ENCODE data around the gene CCNL2. TPM values are rescaled to one million over a fixed set of nuclear protein-coding genes. Genes with fewer than 3 reads are reported as not detected.

CCNL2 gene
- total RNA-seq, 1 experiment from 2014 or later = 142 TPM

GRCh38 chr1:1342584-1343115 is 56.5 kb downstream of the CCNL2 start (continued):
- TF ChIP-seq, protein P1, sequence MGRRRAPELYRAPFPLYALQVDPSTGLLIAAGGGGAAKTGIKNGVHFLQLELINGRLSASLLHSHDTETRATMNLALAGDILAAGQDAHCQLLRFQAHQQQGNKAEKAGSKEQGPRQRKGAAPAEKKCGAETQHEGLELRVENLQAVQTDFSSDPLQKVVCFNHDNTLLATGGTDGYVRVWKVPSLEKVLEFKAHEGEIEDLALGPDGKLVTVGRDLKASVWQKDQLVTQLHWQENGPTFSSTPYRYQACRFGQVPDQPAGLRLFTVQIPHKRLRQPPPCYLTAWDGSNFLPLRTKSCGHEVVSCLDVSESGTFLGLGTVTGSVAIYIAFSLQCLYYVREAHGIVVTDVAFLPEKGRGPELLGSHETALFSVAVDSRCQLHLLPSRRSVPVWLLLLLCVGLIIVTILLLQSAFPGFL (CRISPR knock-in tag; IDR thresholded peaks at IDR 0.05; ENCODE audit: borderline replicate concordance) = no peak
- no peak for TF ChIP-seq E2F4 (CRISPR knock-in tag; IDR thresholded peaks at IDR 0.05; ENCODE audit: borderline replicate concordance, low read depth)
- no peak for TF ChIP-seq CREM (CRISPR knock-in tag; IDR thresholded peaks at IDR 0.05)

- no peak overlapping the region for H3K4me3 Mint-ChIP-seq
- ATAC-seq (no peak), DNase-seq (ENCODE audit: low spot score) (no peak)
- H3K27ac Mint-ChIP-seq = no peak overlapping the region
- peaks cover 8% of the 10 kb centered on the region for H3K9me3 Mint-ChIP-seq
- TF ChIP-seq CREB1 (CRISPR knock-in tag; IDR thresholded peaks at IDR 0.05) (no peak), MYBL2 (CRISPR knock-in tag; IDR thresholded peaks at IDR 0.05) (no peak), ZNF138 (CRISPR knock-in tag; conservative IDR thresholded peaks at IDR 0.05) (no peak), TP53 (CRISPR knock-in tag; IDR thresholded peaks at IDR 0.05) (no peak), ZNF425 (CRISPR knock-in tag; conservative IDR thresholded peaks at IDR 0.05) (no peak), IRF1 (CRISPR knock-in tag; IDR thresholded peaks at IDR 0.05) (no peak), PRRX2 (CRISPR knock-in tag; IDR thresholded peaks at IDR 0.05) (no peak), CDX4 (CRISPR knock-in tag; IDR thresholded peaks at IDR 0.05; ENCODE audit: borderline replicate concordance) (no peak)
- TF ChIP-seq, protein P2, sequence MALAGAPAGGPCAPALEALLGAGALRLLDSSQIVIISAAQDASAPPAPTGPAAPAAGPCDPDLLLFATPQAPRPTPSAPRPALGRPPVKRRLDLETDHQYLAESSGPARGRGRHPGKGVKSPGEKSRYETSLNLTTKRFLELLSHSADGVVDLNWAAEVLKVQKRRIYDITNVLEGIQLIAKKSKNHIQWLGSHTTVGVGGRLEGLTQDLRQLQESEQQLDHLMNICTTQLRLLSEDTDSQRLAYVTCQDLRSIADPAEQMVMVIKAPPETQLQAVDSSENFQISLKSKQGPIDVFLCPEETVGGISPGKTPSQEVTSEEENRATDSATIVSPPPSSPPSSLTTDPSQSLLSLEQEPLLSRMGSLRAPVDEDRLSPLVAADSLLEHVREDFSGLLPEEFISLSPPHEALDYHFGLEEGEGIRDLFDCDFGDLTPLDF (CRISPR knock-in tag; IDR thresholded peaks at IDR 0.05) = no peak
- CTCF ChIA-PET = interaction anchor here (1.0 kb wide), 1 partner anchor 12 kb away, joined by 3 read pairs; no protein-coding TSS in a partner anchor
- peaks cover 17% of the 10 kb centered on the region for H3K36me3 Mint-ChIP-seq
- H3K27me3 Mint-ChIP-seq (ENCODE audit: low read depth) = no peaks in the 10 kb centered on the region
- H3K4me1 Mint-ChIP-seq = peaks cover under 1% of the 10 kb centered on the region
- POLR2A ChIA-PET = no interaction called here
Observed at GRCh38 chr1:1342061-1342562, 57.0 kb downstream of the CCNL2 start.

DNA sequence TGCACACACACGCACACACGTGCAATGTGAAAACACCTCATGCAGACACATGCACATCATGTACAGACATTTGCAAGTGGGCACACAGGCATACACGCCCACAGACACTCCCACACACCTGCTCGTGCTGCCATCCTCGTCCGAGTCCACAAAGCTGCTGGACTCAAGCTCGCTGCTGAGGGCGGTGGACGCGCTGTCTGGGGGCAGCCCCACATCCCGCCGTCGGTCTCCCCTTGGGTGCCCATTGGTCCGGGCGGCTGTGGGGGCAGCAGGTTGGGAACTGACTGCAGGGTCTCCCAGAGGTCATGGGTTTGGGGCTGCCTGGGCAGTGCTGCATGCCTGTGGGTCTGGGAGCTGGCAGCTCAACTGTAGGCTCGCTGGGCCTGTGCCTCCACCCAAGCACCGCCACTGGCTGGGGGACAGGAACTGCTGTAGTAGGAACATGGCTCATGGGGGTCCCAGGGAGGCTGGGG is 57.5 kb downstream of the CCNL2 start:
- TF ChIP-seq ERG (CRISPR knock-in tag; IDR thresholded peaks at IDR 0.05) (no peak), NR1H2 (CRISPR knock-in tag; IDR thresholded peaks at IDR 0.05) (no peak), ELF4 (CRISPR knock-in tag; IDR thresholded peaks at IDR 0.05; ENCODE audit: low read depth) (no peak), NR2C2 (CRISPR knock-in tag; IDR thresholded peaks at IDR 0.05) (no peak)
- TF ChIP-seq, protein P3, sequence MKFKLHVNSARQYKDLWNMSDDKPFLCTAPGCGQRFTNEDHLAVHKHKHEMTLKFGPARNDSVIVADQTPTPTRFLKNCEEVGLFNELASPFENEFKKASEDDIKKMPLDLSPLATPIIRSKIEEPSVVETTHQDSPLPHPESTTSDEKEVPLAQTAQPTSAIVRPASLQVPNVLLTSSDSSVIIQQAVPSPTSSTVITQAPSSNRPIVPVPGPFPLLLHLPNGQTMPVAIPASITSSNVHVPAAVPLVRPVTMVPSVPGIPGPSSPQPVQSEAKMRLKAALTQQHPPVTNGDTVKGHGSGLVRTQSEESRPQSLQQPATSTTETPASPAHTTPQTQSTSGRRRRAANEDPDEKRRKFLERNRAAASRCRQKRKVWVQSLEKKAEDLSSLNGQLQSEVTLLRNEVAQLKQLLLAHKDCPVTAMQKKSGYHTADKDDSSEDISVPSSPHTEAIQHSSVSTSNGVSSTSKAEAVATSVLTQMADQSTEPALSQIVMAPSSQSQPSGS (CRISPR knock-in tag; IDR thresholded peaks at IDR 0.05; ENCODE audit: borderline replicate concordance, low read depth) = no peak
- Mint-ChIP-seq H3K27ac (no peak overlapping the region), H3K36me3 (peaks cover 17% of the 10 kb centered on the region), H3K9me3 (peaks cover 8% of the 10 kb centered on the region), H3K4me1 (no peaks in the 10 kb centered on the region), H3K4me3 (no peak overlapping the region), H3K27me3 (ENCODE audit: low read depth) (no peaks in the 10 kb centered on the region)
- CTCF ChIA-PET = interaction anchor here (1.0 kb wide), 1 partner anchor 12 kb away, joined by 3 read pairs; no protein-coding TSS in a partner anchor
- ATAC-seq = no peak
- no peak for DNase-seq (ENCODE audit: low spot score)
- POLR2A ChIA-PET = no interaction called here

Measured in WTC11 (cell line).